Left lung (tissue), 10 donors: ENCODE measurements around the gene LYPLAL1. TPM values are rescaled to one million over a fixed set of nuclear protein-coding genes. Genes with fewer than 3 reads are reported as not detected.
"Not testable (repeated sequence)": the region's sequence is repeated elsewhere in the genome, so short reads cannot be mapped to it uniquely, and the experiment has no call there.

ENCODE experiments used
- ATAC-seq: fragments of 200-7000 bp; cut with Tn5 transposase; one replicate; pipeline ENCODE4 v1.9.1; 2020; ENCODE audit warnings: moderate library complexity
- DNase-seq, 4 donors: peaks; one replicate each; pipeline ENCODE4 v3.0.0-alpha.2; 2013 to 2020
- H3K27ac ChIP-seq, 2 donors: fragments of 200-600 bp; sonication (generic) in 1 of 2; one replicate each; pipeline versions ENCODE4 v1.5.0 to v1.8.0; 2020 to 2021
- H3K27me3 ChIP-seq, 2 donors: fragments of 200-600 bp; sonication (generic) in 1 of 2; one replicate each; pipeline versions ENCODE4 v1.5.0 to v1.8.0; 2020 to 2021
- H3K36me3 ChIP-seq, 2 donors: fragments of 200-600 bp; sonication (generic) in 1 of 2; one replicate each; pipeline versions ENCODE4 v1.5.0 to v1.8.0; 2020 to 2021
- H3K4me1 ChIP-seq, 2 donors: fragments of 200-600 bp; one replicate each; pipeline ENCODE4 v1.8.0; 2021
- H3K4me3 ChIP-seq, 2 donors: fragments of 200-600 bp; sonication (generic) in 1 of 2; one replicate each; pipeline versions ENCODE4 v1.5.0 to v1.8.0; 2020 to 2021; ENCODE audit warnings: mild to moderate bottlenecking in 1 of 2
- H3K9me3 ChIP-seq, 2 donors: fragments of 200-600 bp; sonication (generic) in 1 of 2; one replicate each; pipeline versions ENCODE4 v1.5.0 to v1.8.0; 2020 to 2021
- intact Hi-C, 2 donors: fragments of 100-400 bp; cut with DNase I; formaldehyde crosslinking; loops; one replicate each; pipeline versions ENCODE4 v1.11.2 to v1.14.2; 2022
- polyA plus RNA-seq, 6 donors: library from polyadenylated mRNA; unstranded; fragments of 120-200 nt; gene quantifications; one replicate each; pipeline ENCODE4 v1.2.1, GENCODE V29; 2013; ENCODE audit not compliant: insufficient read length in 6 of 6
- total RNA-seq, 2 donors: library from RNA; stranded (reverse); fragmentation: NEBNext Ultra II Directional; extraction: Animal tissue kit (Norgen Biotek cat#: 25700); gene quantifications; one replicate each; pipeline ENCODE4 v1.2.1, GENCODE V29; 2021
- TF ChIP-seq, protein P1 (sequence below), 2 donors: fragments of 200-600 bp; sonication (generic) in 1 of 2; IDR thresholded peaks; one replicate each; pipeline versions ENCODE4 v1.5.0 to v1.8.0; 2021; ENCODE audit warnings: antibody characterized with exemption in 2 of 2
- donor health status: DM: no; HTN: yes; CAD: no.
- donor health status: DM: no; HTN: no; CAD: no.

LYPLAL1 gene
- total and polyA plus RNA-seq, 8 donors, result 24.1 to 60.9 (median 52.1) TPM

DNA sequence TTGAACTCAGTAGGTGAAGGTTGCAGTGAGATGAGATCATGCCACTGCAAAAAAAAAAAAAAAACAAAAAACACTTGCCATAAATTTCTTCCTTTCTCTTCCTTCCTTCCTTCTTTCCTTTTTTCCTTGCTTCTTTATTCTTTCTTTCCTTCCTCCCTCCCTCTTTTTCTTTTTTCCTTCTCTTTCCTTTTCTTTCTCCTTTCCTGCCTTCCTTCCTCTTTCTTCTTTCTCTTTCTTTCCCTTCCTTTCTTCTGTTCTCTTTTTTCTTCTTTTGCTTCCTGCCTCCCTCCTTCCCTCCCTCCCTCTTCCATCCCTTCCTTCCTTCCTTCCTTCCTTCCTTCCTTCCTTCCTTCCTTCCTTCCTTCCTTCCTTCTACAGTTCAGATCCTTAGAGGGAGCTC is 71.2 kb downstream of the LYPLAL1 start:
- Histone ChIP-seq H3K36me3 (no peaks in the 10 kb centered on the region), H3K4me1 (no peaks in the 10 kb centered on the region), H3K27me3 (no peaks in the 10 kb centered on the region), H3K9me3 (no peaks in the 10 kb centered on the region), H3K27ac (no peak overlapping the region), H3K4me3 (no peak overlapping the region)
- no peak for ATAC-seq
- no peak for DNase-seq
- TF ChIP-seq, protein P1, sequence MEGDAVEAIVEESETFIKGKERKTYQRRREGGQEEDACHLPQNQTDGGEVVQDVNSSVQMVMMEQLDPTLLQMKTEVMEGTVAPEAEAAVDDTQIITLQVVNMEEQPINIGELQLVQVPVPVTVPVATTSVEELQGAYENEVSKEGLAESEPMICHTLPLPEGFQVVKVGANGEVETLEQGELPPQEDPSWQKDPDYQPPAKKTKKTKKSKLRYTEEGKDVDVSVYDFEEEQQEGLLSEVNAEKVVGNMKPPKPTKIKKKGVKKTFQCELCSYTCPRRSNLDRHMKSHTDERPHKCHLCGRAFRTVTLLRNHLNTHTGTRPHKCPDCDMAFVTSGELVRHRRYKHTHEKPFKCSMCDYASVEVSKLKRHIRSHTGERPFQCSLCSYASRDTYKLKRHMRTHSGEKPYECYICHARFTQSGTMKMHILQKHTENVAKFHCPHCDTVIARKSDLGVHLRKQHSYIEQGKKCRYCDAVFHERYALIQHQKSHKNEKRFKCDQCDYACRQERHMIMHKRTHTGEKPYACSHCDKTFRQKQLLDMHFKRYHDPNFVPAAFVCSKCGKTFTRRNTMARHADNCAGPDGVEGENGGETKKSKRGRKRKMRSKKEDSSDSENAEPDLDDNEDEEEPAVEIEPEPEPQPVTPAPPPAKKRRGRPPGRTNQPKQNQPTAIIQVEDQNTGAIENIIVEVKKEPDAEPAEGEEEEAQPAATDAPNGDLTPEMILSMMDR (IDR thresholded peaks at IDR 0.05), result no peak
- intact Hi-C loops, result no loop called here

DNA sequence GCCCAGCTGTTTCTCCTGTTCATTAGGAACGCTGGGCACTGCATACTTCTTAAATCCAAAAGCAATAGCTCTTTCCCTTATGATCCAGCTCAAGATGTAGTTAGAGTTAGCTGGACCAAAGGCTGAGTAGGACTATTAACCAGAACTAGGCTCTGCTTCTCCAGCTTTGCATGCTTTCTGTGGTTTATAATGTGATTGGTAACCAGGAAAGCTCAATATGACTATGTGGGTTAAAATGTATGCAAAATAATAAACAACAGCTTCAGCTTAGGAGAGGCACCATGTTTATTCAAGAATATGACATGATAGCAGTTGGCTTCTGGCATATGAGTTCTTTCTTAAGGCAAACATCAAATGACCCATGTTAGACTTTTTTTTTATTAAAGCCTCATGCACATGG is 73.8 kb downstream of the LYPLAL1 start:
- no peak for ATAC-seq
- no peak overlapping the region for H3K4me3 ChIP-seq
- TF ChIP-seq, protein P1 (IDR thresholded peaks at IDR 0.05), result no peak

DNA sequence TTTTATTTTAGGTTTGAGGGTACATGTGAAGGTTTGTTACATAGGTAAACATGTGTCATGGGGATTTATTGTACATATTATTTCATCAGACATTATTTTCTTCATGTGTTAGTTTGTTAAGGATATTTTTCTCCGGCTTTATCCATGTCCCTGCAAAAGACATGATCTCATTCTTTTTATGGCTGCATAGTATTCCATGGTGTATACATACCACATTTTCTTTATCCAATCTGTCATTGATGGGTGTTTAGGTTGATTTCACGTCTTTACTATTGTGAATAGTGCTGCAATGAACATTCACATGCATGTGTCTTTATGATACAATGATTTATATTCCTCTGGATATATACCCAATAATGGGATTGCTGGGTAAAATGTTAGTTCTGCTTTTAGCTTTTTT is 76.8 kb downstream of the LYPLAL1 start:
- H3K4me3 ChIP-seq, DNase-seq, H3K27me3 ChIP-seq, H3K27ac ChIP-seq, intact Hi-C loops, ATAC-seq, H3K4me1 ChIP-seq, H3K36me3 ChIP-seq: not testable (repeated sequence)
- H3K9me3 ChIP-seq, result peaks cover 0 to 23% of the 10 kb centered on the region in 2 donors

More for the DNA sequence above, 73.8 kb downstream of the LYPLAL1 start:
- intact Hi-C loops, result no loop called here
- Histone ChIP-seq H3K9me3 (peaks cover 0 to 15% of the 10 kb centered on the region in 2 donors), H3K36me3 (no peaks in the 10 kb centered on the region), H3K27me3 (no peaks in the 10 kb centered on the region), H3K4me1 (no peaks in the 10 kb centered on the region), H3K27ac (no peak overlapping the region)
- DNase-seq, result no peak

DNA sequence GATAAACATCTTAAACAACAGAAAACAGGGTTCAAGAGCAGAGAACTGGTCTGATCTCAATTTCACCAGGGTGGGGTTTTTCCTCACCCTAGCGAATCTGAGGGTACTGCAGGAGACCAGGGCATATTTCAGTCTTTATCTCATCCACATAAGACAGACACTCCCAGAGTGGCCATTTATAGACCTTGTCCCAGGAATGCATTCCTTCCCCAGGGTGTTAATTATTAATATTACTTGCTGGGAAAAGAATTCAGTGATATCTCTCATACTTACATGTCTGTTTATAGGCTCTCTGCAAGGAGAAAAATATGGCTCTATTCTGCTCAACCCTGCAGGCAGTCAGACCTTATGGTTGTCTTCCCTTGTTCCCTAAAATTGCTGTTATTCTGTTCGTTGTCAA is 84.1 kb downstream of the LYPLAL1 start:
- H3K9me3 ChIP-seq, result peaks cover 0 to 28% of the 10 kb centered on the region in 2 donors
- intact Hi-C loops, result no loop called here
- no peak for ATAC-seq
- no peaks in the 10 kb centered on the region for H3K4me1 ChIP-seq
- TF ChIP-seq, protein P1 (IDR thresholded peaks at IDR 0.05), result no peak
- H3K27me3 ChIP-seq, result no peaks in the 10 kb centered on the region
- H3K27ac ChIP-seq, result no peak overlapping the region
- DNase-seq, result no peak
- H3K36me3 ChIP-seq, result no peaks in the 10 kb centered on the region
- H3K4me3 ChIP-seq, result no peak overlapping the region

DNA sequence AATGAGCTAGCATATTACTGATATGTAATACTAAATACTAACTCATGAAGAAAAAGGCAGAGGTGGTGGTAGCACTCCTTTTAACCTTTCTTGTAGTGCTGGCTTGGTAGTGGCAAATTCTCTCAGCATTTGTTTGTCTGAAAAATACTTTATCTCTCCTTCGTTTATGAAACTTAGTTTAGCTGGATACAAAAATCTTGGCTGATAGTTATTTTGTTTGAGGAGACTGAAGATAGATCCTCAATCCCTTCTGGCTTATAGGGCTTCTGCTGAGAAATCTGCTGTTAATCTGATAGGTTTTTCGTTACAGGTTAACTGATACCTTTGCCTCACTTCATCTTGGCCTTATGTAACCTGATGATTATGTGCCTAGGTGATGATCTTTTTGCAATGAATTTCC is 87.8 kb downstream of the LYPLAL1 start:
- no peaks in the 10 kb centered on the region for H3K36me3 ChIP-seq
- intact Hi-C loops, result no loop called here
- DNase-seq, result no peak
- H3K9me3 ChIP-seq, result peaks cover 0 to 22% of the 10 kb centered on the region in 2 donors
- no peaks in the 10 kb centered on the region for H3K27me3 ChIP-seq
- H3K4me1 ChIP-seq, result no peaks in the 10 kb centered on the region
- TF ChIP-seq, protein P1 (IDR thresholded peaks at IDR 0.05), result no peak
- H3K4me3 ChIP-seq, result no peak overlapping the region
- ATAC-seq, result no peak
- no peak overlapping the region for H3K27ac ChIP-seq
